GM06990 (cell line): ENCODE data around the gene MSH3.

Source experiments
- DNase-seq: peaks from one replicate; pipeline ENCODE4 v3.0.0-alpha.2; 2011; ENCODE audit not compliant: insufficient read length; ENCODE audit errors: extremely low read depth
- H3K27me3 ChIP-seq: replicated peaks from 2 replicates; pipeline ENCODE4 v1.6.0; 2011; ENCODE audit warnings: low read length; ENCODE audit not compliant: control insufficient read depth, insufficient read depth
- H3K36me3 ChIP-seq: 2 replicates; pipeline ENCODE4 v1.5.1; 2011; ENCODE audit warnings: low read length; ENCODE audit not compliant: control insufficient read depth, insufficient read depth
- H3K4me3 ChIP-seq: replicated peaks from 2 replicates; pipeline ENCODE4 v1.5.1; 2011; ENCODE audit warnings: low read depth, mild to moderate bottlenecking, control low read depth, low read length
- CTCF ChIP-seq: IDR thresholded peaks from 2 replicates; pipeline ENCODE4 v1.5.1; 2011; ENCODE audit warnings: low read length, control low read depth, mild to moderate bottlenecking, inconsistent platforms; ENCODE audit not compliant: insufficient read depth, poor library complexity, severe bottlenecking

MSH3 gene

GRCh38 chr5:80798166-80798565 is 143.7 kb downstream of the MSH3 start:
- Histone ChIP-seq H3K4me3 (no peak overlapping the region), H3K36me3 (peaks cover 5% of the 10 kb centered on the region), H3K27me3 (no peaks in the 10 kb centered on the region)
- no peak for DNase-seq
- no peak for TF ChIP-seq CTCF

DNA sequence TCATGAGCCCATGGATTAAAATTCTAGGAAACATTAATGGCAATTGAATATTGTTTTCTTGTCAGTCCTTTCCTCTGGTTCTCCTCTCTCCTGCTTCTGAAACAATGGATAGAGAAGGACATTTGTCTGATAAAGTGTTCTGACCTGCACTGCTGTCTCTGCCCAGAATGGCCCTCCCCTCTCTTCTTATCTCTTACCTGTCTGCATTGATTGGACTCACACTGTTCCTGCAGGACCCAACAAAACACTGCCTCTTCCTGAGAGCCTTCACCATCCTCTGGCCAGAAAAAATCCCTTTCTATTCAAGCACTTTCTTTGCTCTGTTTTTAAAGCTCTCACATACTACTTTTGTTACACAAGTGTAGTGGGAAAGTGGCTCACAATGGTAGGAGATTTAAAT is 144.2 kb downstream of the MSH3 start:
- Histone ChIP-seq H3K27me3 (no peaks in the 10 kb centered on the region), H3K4me3 (no peak overlapping the region), H3K36me3 (peaks cover 2% of the 10 kb centered on the region)
- DNase-seq: no peak
- TF ChIP-seq CTCF: no peak

DNA sequence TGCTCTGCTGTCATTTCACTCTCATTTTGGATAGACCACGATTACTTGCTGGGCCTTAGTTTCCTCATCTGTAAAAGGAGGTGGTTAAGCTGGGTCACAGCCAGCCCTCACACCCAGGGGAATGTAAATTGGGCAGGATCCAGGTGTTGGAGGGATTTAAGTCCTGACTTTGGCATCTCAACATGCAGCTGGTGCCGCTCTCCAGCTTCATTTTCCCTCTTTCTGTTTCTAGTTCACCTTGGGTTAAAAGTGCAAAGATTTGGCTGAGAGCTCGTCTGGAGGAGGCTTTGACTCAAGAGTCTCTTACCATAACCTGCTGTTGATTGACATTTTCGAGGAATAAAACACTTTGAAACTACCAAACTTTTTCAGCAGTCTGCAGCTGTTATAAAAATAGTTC is 144.6 kb downstream of the MSH3 start:
- Histone ChIP-seq H3K27me3 (no peaks in the 10 kb centered on the region), H3K36me3 (peaks cover 2% of the 10 kb centered on the region), H3K4me3 (no peak overlapping the region)
- DNase-seq: no peak
- no peak for TF ChIP-seq CTCF

DNA sequence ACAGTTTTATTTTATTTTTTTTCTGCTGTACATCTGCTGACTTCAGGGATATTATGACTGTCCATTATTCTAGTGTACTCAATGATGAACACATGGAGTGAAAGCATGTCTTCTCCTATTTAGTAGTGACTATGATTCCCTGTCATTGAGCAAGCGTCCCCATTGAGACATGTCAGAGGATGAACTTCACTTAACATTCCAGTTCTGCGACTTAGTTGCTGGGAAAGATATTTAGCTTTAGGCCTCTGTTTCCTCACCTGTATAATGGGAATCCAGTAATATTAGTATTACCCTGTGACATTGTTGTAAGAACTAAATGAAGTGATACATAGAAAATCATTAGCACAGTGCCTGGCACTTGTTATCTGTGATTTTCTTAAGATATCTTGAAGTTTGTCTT is 145.1 kb downstream of the MSH3 start:
- DNase-seq: no peak
- no peak for TF ChIP-seq CTCF
- peaks cover 2% of the 10 kb centered on the region for H3K36me3 ChIP-seq
- no peaks in the 10 kb centered on the region for H3K27me3 ChIP-seq
- no peak overlapping the region for H3K4me3 ChIP-seq

- H3K27me3 ChIP-seq: no peaks in the 10 kb centered on the region
- no peak for TF ChIP-seq CTCF
- H3K4me3 ChIP-seq: no peak overlapping the region
- no peak for DNase-seq
- H3K36me3 ChIP-seq: no peaks in the 10 kb centered on the region; the same call in 1 of the 2 replicates
Measured at GRCh38 chr5:80804332-80804731, 149.9 kb downstream of the MSH3 start.

DNA sequence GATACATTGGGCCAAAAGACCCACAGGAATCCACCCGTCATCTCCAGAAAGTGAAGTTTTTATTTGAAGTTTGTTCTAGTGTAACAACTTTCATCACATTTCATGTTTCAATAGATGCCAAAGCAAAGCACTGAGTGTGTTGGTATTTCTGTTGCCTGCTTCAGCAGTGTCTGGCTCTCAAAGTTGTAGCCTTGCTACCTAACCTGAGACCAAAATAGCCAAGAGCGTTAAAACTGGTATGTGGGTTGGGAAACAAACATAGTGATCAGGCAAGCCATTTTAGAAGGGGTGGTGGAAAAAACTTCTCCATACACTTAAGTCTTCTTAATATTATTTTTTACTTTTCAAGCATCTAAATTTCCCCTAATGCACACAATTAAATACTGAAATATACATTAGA is 150.6 kb downstream of the MSH3 start:
- Histone ChIP-seq H3K27me3 (no peaks in the 10 kb centered on the region), H3K36me3 (no peaks in the 10 kb centered on the region; the same call in 1 of the 2 replicates), H3K4me3 (no peak overlapping the region)
- no peak for TF ChIP-seq CTCF
- DNase-seq: no peak
